Measurements from ENCODE around the gene TMEM154.

TMEM154 gene

GRCh38 chr4:152679414-152680281 is at the start of gene TMEM154:
Gene TMEM154, minus strand, starts transcription at chr4:152679997. Its CDS starts 64 bp downstream, at chr4:152679933.
- no peak for DNase-seq

- no peak for DNase-seq
These were observed 49.7 kb upstream of the TMEM154 start for GRCh38 chr4:152729466-152729865.

GRCh38 chr4:152728343-152728742 is 48.5 kb upstream of the TMEM154 start:
- DNase-seq = no peak

- DNase-seq = no peak
These were observed 48.0 kb upstream of the TMEM154 start for GRCh38 chr4:152727784-152728183.

GRCh38 chr4:152724494-152724893 is 44.7 kb upstream of the TMEM154 start:
- no peak for DNase-seq

- no peak for DNase-seq
These were observed 43.4 kb upstream of the TMEM154 start for GRCh38 chr4:152723236-152723635.

- DNase-seq = no peak
These were observed 40.2 kb upstream of the TMEM154 start for GRCh38 chr4:152719801-152720556.

- DNase-seq = no peak
These were observed 39.5 kb upstream of the TMEM154 start for GRCh38 chr4:152719291-152719690.

GRCh38 chr4:152715076-152715475 is 35.3 kb upstream of the TMEM154 start:
- DNase-seq = no peak

- DNase-seq = no peak
These were observed 34.3 kb upstream of the TMEM154 start for GRCh38 chr4:152713951-152714705.

- no peak for DNase-seq
These were observed 30.1 kb upstream of the TMEM154 start for GRCh38 chr4:152709675-152710438.

GRCh38 chr4:152708796-152709195 is 29.0 kb upstream of the TMEM154 start:
- DNase-seq = no peak

- DNase-seq = no peak
These were observed 28.6 kb upstream of the TMEM154 start for GRCh38 chr4:152708361-152708760.

GRCh38 chr4:152707632-152708031 is 27.8 kb upstream of the TMEM154 start:
- DNase-seq = no peak

GRCh38 chr4:152705903-152706302 is 26.1 kb upstream of the TMEM154 start:
- no peak for DNase-seq

GRCh38 chr4:152704788-152705187 is 25.0 kb upstream of the TMEM154 start:
- DNase-seq = no peak

- no peak for DNase-seq
These were observed 20.4 kb upstream of the TMEM154 start for GRCh38 chr4:152700151-152700550.

- no peak for DNase-seq
These were observed 19.5 kb upstream of the TMEM154 start for GRCh38 chr4:152699313-152699712.

- DNase-seq = no peak
These were observed 18.3 kb upstream of the TMEM154 start for GRCh38 chr4:152698089-152698499.

- no peak for DNase-seq
These were observed 17.7 kb upstream of the TMEM154 start for GRCh38 chr4:152697284-152698088.

- DNase-seq = no peak
These were observed 17.0 kb upstream of the TMEM154 start for GRCh38 chr4:152696764-152697261.

Measured in NCI-H2171 (cell line).